ENCODE results near the gene SCIN.
"Not testable (repeated sequence)": the region's sequence is repeated elsewhere in the genome, so short reads cannot be mapped to it uniquely, and the experiment has no call there.

The SCIN gene

DNA sequence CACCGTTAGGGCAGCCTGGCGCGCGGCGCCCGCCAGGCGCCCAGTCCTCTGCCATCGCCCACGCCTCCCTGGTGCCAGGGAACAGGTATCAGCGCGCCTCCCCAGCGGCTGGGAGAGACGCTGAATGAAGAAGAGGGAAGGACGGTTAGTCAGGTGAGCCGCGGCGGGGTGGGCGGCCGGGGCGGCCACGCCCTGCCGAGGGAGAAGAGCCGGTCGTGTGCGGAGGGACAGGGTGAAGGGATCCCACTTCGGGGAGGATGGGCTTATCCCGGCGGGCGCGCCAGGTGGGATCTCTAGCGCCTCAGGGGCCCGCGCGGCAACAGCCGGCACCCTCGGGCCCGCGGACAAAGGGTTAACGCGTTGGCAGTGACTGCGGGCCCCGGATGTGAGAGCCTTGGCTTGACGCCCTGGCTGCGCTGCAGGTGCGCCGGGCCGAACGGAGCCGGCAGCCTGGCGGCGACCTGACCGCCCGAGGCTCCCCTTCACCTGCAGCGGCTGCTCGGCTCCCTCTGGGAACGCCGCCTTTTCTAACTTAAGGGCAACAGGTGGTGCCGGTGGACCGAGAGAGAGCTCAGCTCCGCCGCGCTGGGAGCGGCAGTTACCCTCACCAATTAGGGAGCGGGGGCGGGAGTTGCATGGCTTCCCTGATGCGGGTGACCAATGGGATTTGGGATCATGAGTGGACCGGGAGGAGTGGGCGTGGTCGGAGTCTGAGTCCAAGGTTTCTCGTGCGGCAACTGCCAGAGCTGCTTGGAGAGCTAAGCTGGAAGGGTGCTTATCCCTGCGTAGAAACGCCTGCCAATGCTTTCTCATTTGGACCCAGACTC lies 116.6 kb downstream of the SCIN start, which contains the start of gene ARL4A:
Gene ARL4A, plus strand, starts transcription at position 743 of the 827 bp plus-strand sequence. CDS start 622 bp downstream, outside the sequence.
- peak; percentile 100 for DNase-seq (ENCODE audit: low read depth)
- TF ChIP-seq, protein P1, sequence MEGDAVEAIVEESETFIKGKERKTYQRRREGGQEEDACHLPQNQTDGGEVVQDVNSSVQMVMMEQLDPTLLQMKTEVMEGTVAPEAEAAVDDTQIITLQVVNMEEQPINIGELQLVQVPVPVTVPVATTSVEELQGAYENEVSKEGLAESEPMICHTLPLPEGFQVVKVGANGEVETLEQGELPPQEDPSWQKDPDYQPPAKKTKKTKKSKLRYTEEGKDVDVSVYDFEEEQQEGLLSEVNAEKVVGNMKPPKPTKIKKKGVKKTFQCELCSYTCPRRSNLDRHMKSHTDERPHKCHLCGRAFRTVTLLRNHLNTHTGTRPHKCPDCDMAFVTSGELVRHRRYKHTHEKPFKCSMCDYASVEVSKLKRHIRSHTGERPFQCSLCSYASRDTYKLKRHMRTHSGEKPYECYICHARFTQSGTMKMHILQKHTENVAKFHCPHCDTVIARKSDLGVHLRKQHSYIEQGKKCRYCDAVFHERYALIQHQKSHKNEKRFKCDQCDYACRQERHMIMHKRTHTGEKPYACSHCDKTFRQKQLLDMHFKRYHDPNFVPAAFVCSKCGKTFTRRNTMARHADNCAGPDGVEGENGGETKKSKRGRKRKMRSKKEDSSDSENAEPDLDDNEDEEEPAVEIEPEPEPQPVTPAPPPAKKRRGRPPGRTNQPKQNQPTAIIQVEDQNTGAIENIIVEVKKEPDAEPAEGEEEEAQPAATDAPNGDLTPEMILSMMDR (IDR thresholded peaks at IDR 0.05; ENCODE audit: insufficient read depth, low read depth, low read length, missing control alignments) = peak; percentile 46
- peak within 1 kb of the TSS; percentile 94 for H3K4me3 ChIP-seq (ENCODE audit: low read length)

DNA sequence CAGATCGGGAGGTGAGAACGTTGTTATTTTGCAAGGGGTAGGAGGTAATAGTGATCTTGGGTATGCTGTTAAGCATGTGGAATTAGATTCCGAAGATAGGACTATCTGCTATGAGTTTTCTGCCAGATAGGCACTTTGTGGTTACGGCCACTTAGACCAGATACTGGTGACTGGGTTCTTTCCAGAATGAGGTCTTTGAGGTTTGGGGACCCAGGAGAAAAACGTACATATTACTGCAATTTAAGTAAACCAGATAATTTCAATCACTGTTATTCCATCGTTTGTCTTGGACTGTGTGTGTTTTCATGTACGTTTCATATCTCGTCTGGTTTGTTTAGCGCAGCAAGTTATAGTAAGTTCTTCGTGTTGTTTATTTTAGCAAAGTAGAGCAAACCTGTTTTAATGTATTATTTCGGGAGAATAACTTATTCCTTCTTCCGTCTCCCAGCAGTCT lies 117.2 kb downstream of the SCIN start:
- no peak for DNase-seq (ENCODE audit: low read depth)
- peak overlapping the region; percentile 94 for H3K4me3 ChIP-seq (ENCODE audit: low read length)
- TF ChIP-seq, protein P1 (IDR thresholded peaks at IDR 0.05; ENCODE audit: insufficient read depth, low read depth, low read length, missing control alignments) = no peak

GRCh38 chr7:12688485-12689170 lies 118.1 kb downstream of the SCIN start:
- peak overlapping the region; percentile 94 for H3K4me3 ChIP-seq (ENCODE audit: low read length)
- not testable (repeated sequence) for DNase-seq (ENCODE audit: low read depth)

GRCh38 chr7:12689451-12689850 lies 118.9 kb downstream of the SCIN start:
- no peak for DNase-seq (ENCODE audit: low read depth)
- H3K4me3 ChIP-seq (ENCODE audit: low read length) = peak overlapping the region; percentile 94
- TF ChIP-seq, protein P1 (IDR thresholded peaks at IDR 0.05; ENCODE audit: insufficient read depth, low read depth, low read length, missing control alignments) = no peak

GRCh38 chr7:12690041-12690878 lies 119.7 kb downstream of the SCIN start:
- H3K4me3 ChIP-seq (ENCODE audit: low read length) = peak overlapping the region; percentile 94

GRCh38 chr7:12691388-12691787 lies 120.9 kb downstream of the SCIN start:
- not testable (repeated sequence) for DNase-seq (ENCODE audit: low read depth); H3K4me3 ChIP-seq (ENCODE audit: low read length)

More at GRCh38 chr7:12690041-12690878, 119.7 kb downstream of the SCIN start:
- no peak for DNase-seq (ENCODE audit: low read depth)
- TF ChIP-seq, protein P1 (IDR thresholded peaks at IDR 0.05; ENCODE audit: insufficient read depth, low read depth, low read length, missing control alignments) = no peak

DNA sequence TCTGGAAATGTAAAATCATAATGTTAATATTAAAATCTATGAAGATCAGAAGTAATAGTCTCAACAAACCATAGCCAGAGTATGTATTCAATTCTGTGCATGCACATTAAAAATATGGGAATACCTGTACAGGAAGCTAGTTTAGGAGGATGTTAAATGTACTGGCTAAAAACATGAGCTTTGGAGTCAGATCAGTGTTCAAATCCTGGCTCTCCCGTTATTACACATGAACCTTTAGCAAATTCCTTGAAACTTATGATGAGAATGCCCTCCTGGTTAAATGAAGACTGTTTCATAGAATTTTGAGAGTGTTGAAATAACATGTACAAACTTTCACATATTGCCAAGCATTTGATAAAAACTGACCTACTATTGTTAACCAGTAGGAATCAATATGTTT lies 121.5 kb downstream of the SCIN start:
- TF ChIP-seq, protein P1 (IDR thresholded peaks at IDR 0.05; ENCODE audit: insufficient read depth, low read depth, low read length, missing control alignments) = no peak
- no peak for DNase-seq (ENCODE audit: low read depth)
- H3K4me3 ChIP-seq (ENCODE audit: low read length) = no peak overlapping the region

Data from epithelial cell of esophagus (primary cell).